Jurkat, Clone E6-1 (cell line): ENCODE results near the gene SUPT16H.
"Not testable (repeated sequence)": the region's sequence is repeated elsewhere in the genome, so short reads cannot be mapped to it uniquely, and the experiment has no call there.

Experiments
- DNase-seq: peaks from one replicate; pipeline ENCODE4 v3.0.0-alpha.2; 2011; ENCODE audit warnings: low read depth, low spot score
- H3K4me3 ChIP-seq: 2 replicates; pipeline ENCODE4 v1.5.1; 2011; ENCODE audit warnings: mild to moderate bottlenecking, low read length, control low read depth, moderate library complexity

Gene SUPT16H

DNA sequence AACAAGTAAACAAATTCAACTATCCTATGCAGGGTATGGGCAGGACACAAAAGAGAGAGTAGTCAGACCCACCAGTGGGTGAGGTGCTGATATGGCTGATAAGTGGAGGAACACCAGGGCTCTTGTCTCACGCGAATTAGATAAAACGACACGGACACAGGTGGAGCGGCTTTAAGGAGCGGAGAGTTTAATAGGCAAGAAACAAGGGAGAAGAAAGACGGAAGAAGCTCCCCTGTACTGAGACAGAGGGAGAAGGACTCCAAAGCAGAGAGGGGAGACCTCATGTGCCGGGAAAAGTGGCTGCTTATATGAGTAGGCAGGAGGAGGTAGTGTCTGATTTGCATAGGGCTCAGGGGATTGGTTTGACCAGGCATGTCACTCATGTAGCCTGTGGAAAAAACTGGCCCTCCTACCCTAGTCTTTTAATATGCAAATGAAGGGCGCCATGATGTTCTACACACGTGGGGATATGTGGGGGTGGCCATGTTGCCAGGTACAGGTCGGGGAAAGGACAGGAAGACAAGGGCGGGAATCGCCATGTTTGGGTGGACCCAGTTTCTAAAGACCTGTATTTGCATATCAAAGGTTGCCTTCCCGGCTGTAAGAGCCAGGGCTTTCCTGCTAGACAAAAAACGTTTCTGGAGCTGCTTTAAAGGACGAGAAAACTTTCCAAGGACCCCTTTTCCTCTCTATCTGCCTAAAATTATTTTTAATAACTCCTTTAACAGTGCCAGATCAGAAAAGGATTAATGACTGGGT, 75.2 kb downstream of the SUPT16H start:
- DNase-seq = peak; percentile 25
- H3K4me3 ChIP-seq = no peak overlapping the region

DNA sequence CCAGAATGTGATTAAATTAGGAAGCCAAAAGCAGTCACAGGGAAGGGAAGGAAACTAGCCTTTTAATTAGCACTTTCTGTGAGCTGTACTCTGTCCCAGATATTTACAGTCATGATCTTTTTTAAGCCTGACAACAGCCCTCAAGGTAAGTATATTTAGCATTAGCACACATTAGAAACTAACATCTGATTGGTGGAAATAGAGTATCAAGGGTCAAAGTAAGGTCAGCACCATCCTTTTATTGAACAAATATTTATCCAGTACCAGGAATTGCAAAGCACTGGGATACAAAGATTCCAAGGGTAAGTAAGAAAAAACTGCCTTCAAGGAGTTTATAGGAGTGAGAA, 75.7 kb downstream of the SUPT16H start:
- DNase-seq = no peak
- no peak overlapping the region for H3K4me3 ChIP-seq

GRCh38 chr14:21307637-21308036, 76.2 kb downstream of the SUPT16H start:
- no peak for DNase-seq
- H3K4me3 ChIP-seq = no peak overlapping the region

- DNase-seq, H3K4me3 ChIP-seq: not testable (repeated sequence)
These were observed 81.0 kb downstream of the SUPT16H start for GRCh38 chr14:21302836-21303140.

GRCh38 chr14:21302013-21302835, 81.6 kb downstream of the SUPT16H start:
- no peak for DNase-seq

More at GRCh38 chr14:21302013-21302835, 81.6 kb downstream of the SUPT16H start:
- no peak overlapping the region for H3K4me3 ChIP-seq
